NCI-H2107 (cell line): Measurements from ENCODE around the gene F8.
"Not testable (repeated sequence)": the region's sequence is repeated elsewhere in the genome, so short reads cannot be mapped to it uniquely, and the experiment has no call there.

Experiments
- DNase-seq: peaks from one replicate; lab custom pipeline; 2025; lab: John Stamatoyannopoulos, UW

The F8 gene

GRCh38 chrX:154986826-154987575 is 35.5 kb downstream of the F8 start:
- no peak for DNase-seq

- DNase-seq: no peak
Measured at GRCh38 chrX:154981116-154981411, 41.5 kb downstream of the F8 start.

GRCh38 chrX:154980330-154981115 is 42.0 kb downstream of the F8 start:
- DNase-seq: peak; percentile 51

DNA sequence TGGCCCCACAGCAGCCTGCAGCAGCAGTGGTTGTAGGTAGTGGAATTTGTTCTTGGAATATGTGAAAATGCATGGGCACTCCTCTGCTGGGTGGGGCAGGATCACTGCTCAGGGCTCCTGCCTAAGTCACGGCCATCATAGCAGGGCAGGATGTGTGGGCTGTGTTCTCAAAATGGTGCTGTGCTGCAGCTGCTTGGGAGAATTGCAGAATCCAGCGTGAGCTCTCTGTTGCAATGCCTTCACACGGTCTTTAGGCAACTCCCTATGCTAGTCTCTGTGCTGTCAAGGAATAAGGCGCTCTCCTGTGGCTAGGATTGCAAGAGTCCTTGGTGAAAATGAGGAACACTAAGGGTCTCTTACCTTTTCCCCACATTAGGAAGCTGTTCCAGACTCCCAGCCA is 42.9 kb downstream of the F8 start:
- DNase-seq: no peak

DNA sequence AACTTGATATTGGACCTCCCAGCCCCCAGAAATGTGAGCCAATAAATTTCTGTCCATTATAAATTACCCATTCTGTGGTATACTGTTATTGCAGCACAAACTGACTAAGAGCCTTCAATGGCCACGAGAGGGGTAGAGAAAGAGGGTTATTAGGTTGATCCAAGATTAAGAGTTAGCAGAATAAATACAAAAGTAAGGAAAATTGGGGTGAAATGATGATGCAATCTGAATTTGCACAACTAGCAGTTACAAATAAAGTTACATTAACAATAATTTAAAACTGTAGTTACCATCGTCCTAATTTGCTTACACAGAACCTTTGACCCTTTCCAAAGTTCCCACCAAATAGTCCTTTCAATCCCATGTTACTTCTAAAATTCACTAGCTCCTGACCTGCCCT is 54.2 kb downstream of the F8 start:
- DNase-seq: no peak

- DNase-seq: no peak
Measured at GRCh38 chrX:154967603-154968002, 54.9 kb downstream of the F8 start.

GRCh38 chrX:154961947-154962346 is 60.6 kb downstream of the F8 start:
- no peak for DNase-seq

DNA sequence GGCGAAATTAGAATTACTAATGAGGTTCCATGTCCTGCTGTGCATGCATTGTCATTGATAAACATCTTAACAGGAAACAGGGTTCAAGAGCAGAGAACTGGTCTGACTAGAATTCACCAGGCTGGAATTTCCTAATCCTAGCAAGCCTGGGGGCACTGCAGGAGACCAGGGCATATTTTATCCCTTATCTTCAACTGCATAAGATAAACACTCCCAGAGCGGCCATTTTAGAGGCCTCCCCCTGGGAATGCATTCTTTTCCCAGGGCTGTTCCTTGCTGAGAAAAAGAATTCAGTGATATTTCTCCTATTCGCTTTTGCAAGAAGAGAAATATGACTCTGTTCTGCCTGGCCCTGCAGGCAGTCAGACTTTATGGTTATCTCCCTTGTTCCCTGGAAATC is 66.7 kb downstream of the F8 start:
- DNase-seq: not testable (repeated sequence)

DNA sequence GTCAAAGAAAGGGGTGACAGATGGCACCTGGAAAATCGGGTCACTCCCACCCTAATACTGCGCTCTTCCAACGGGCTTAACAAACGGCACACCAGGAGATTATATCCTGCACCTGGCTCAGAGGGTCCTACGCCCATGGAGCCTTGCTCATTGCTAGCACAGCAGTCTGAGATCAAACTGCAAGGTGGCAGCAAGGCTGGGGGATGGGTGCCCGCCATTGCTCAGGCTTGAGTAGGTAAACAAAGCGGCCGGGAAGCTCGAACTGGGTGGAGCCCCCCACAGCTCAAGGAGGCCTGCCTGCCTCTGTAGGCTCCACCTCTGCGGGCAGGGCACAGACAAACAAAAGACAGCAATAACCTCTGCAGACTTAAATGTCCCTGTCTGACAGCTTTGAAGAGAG is 83.3 kb downstream of the F8 start:
- DNase-seq: not testable (repeated sequence)

- DNase-seq: not testable (repeated sequence)
Measured at GRCh38 chrX:154924771-154925170, 97.8 kb downstream of the F8 start.

GRCh38 chrX:154918060-154918483 is 104.5 kb downstream of the F8 start:
- peak; percentile 68 for DNase-seq

GRCh38 chrX:154914052-154914451 is 108.5 kb downstream of the F8 start:
- DNase-seq: no peak

GRCh38 chrX:154910528-154910927 is 112.0 kb downstream of the F8 start:
- DNase-seq: not testable (repeated sequence)

DNA sequence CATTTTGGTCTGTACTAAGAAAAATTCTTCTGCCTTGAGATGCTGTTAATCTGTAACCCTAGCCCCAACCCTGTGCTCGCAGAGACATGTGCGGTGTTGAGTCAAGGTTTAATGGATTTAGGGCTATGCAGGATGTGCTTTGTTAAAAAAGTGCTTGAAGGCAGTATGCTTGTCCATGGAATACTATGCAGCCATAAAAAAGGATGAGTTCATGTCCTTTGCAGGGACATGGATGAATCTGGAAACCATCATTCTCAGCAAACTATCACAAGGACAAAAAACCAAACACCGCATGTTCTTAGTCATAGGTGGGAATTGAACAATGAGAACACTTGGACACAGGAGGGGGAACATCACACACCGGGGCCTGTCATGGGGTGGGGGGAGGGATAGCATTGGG is 112.5 kb downstream of the F8 start:
- DNase-seq: not testable (repeated sequence)

GRCh38 chrX:154908821-154909220 is 113.7 kb downstream of the F8 start:
- no peak for DNase-seq

- DNase-seq: no peak
Measured at GRCh38 chrX:154902408-154902807, 120.1 kb downstream of the F8 start.

GRCh38 chrX:154900323-154900722 is 122.2 kb downstream of the F8 start:
- no peak for DNase-seq

GRCh38 chrX:154892296-154892695 is 130.2 kb downstream of the F8 start:
- DNase-seq: no peak

- no peak for DNase-seq
Measured at GRCh38 chrX:154890990-154891639, 131.4 kb downstream of the F8 start.

DNA sequence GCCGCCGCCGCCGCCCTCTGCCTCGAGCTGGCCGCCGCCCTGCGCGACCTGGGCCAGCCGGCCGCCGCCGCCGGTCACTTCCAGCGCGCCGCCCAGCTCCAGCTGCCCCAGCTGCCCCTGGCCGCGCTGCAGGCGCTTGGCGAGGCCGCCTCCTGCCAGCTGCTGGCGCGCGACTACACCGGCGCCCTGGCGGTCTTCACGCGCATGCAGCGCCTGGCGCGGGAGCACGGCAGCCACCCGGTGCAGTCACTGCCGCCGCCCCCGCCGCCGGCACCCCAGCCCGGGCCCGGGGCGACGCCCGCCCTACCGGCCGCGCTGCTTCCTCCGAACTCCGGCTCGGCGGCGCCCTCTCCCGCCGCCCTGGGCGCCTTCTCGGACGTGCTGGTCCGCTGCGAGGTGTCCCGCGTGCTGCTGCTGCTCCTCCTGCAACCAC is 135.7 kb downstream of the F8 start:
- DNase-seq: not testable (repeated sequence)

DNA sequence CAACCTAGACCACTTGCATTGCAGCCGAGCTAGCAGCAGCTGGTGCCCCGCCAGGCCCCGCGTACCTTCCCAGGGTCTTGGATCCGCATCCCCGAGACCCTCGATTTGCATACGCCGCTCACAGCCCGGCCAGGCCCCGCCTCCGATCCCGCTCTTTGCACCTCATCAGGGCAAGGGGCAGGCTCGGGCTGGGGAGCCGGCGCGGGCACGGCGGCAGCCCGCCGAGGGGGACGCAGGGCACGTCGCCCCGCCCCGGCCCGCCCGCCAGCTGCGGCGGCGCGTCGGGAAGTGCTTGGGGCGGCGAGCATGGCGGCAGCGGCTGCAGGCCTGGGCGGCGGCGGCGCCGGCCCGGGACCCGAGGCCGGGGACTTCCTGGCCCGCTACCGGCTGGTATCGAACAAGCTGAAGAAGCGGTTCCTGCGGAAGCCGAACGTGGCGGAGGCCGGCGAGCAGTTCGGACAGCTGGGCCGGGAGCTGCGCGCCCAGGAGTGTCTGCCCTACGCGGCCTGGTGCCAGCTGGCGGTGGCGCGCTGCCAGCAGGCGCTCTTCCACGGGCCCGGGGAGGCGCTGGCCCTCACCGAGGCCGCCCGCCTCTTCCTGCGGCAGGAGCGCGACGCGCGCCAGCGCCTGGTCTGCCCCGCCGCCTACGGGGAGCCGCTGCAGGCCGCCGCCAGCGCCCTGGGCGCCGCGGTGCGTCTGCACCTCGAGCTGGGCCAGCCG is 136.3 kb downstream of the F8 start, which contains the start of gene F8A1:
F8A1 (plus strand) TSS at position 287 of the 720 bp plus-strand sequence; CDS start at position 307, 20 bp downstream.
- DNase-seq: not testable (repeated sequence)

GRCh38 chrX:154885549-154885948 is 137.0 kb downstream of the F8 start:
- DNase-seq: not testable (repeated sequence)
